ENCODE results near the gene DDX52. TPM values are rescaled to one million over a fixed set of nuclear protein-coding genes. Genes with fewer than 3 reads are reported as not detected.

DDX52 gene
- total and polyA plus RNA-seq, 12 donors: 7.8 to 18.0 (median 14.4) TPM

GRCh38 chr17:37592291-37592690 lies 51.0 kb downstream of the DDX52 start:
- Histone ChIP-seq H3K27me3 (no peaks in the 10 kb centered on the region), H3K4me3 (no peak overlapping the region), H3K36me3 (peaks cover 0 to 91% (median 33%) of the 10 kb centered on the region in 9 donors), H3K9me3 (no peaks in the 10 kb centered on the region), H3K27ac (no peak overlapping the region), H3K4me1 (peaks cover 0 to 6% (median 3%) of the 10 kb centered on the region in 9 donors)
- no peak for TF ChIP-seq CTCF (IDR thresholded peaks at IDR 0.05)
- intact Hi-C loops (cut with DNase I): no loop called here
- 80 to 92% methylated on average over 6 of the region's 6 CpGs for WGBS, 2 donors
- DNase-seq (no peak), ATAC-seq (no peak)

- ATAC-seq: no peak
- 91 to 92% methylated on average over 3 of the region's 3 CpGs for WGBS, 2 donors
- intact Hi-C loops (cut with DNase I): no loop called here
- no peak for TF ChIP-seq CTCF (IDR thresholded peaks at IDR 0.05)
- no peak overlapping the region for H3K4me3 ChIP-seq
- H3K36me3 ChIP-seq: peaks cover 0 to 94% (median 38%) of the 10 kb centered on the region in 9 donors
- DNase-seq: no peak
- H3K4me1 ChIP-seq: no peaks in the 10 kb centered on the region
- H3K27ac ChIP-seq: no peak overlapping the region
- H3K9me3 ChIP-seq: no peaks in the 10 kb centered on the region
- H3K27me3 ChIP-seq: no peaks in the 10 kb centered on the region
Measured at GRCh38 chr17:37585066-37585465, 58.2 kb downstream of the DDX52 start.

- Histone ChIP-seq H3K9me3 (peaks cover 0 to 15% (median 5%) of the 10 kb centered on the region in 11 donors), H3K4me1 (no peaks in the 10 kb centered on the region), H3K36me3 (peaks cover 0 to 100% (median 52%) of the 10 kb centered on the region in 9 donors), H3K4me3 (no peak overlapping the region), H3K27me3 (no peaks in the 10 kb centered on the region), H3K27ac (no peak overlapping the region)
- ATAC-seq (no peak), DNase-seq (no peak)
- intact Hi-C loops (cut with DNase I): no loop called here
- no peak for TF ChIP-seq CTCF (IDR thresholded peaks at IDR 0.05)
- 95 to 97% methylated on average over 3 of the region's 3 CpGs for WGBS, 2 donors
Measured at GRCh38 chr17:37576281-37576680, 67.0 kb downstream of the DDX52 start.

GRCh38 chr17:37574427-37574826 lies 68.8 kb downstream of the DDX52 start:
- intact Hi-C loops (cut with DNase I): no loop called here
- H3K27ac ChIP-seq: no peak overlapping the region
- DNase-seq (no peak), ATAC-seq (no peak)
- no peak for TF ChIP-seq CTCF (IDR thresholded peaks at IDR 0.05)
- 93 to 97% methylated on average over 2 of the region's 2 CpGs for WGBS, 2 donors
- peaks cover 0 to 15% (median 5%) of the 10 kb centered on the region in 11 donors for H3K9me3 ChIP-seq
- H3K27me3 ChIP-seq: no peaks in the 10 kb centered on the region
- no peak overlapping the region for H3K4me3 ChIP-seq
- H3K4me1 ChIP-seq: no peaks in the 10 kb centered on the region
- H3K36me3 ChIP-seq: peaks cover 0 to 100% (median 54%) of the 10 kb centered on the region in 9 donors

Measured in heart right ventricle (tissue), 16 donors.